ENCODE results near the gene MCTP2. TPM values are rescaled to one million over a fixed set of nuclear protein-coding genes. Genes with fewer than 3 reads are reported as not detected.

The MCTP2 gene
- total RNA-seq, 1 experiment from 2014 or later = 0.15 TPM

DNA sequence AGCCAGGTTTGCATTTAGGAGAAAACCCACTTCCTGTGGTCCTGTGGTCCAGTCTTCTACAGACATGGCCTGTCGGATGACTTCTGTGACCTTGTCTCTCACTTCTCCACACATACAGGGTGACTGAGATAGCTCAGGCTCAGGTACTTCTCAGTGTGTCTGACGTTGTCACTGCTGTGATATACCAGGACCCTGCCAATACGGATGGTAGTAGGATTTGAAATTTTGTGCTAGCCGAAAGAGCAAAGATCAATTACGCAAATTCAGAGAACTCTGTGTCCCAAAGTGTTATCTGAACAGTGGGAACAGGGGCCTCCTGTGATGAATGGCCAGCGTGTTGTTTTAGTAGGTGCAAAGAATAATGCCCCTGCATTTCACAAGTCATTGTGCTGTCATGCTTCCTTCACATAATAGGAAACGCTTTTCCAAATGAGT, 128.9 kb downstream of the MCTP2 start:
- Histone ChIP-seq H3K27ac (ENCODE audit: low read length) (no peak overlapping the region), H3K36me3 (ENCODE audit: control insufficient read depth, insufficient read depth, low read length) (no peaks in the 10 kb centered on the region), H3K4me3 (ENCODE audit: low read depth in 2 of 2, low read length in 2 of 2) (no peak overlapping the region), H3K27me3 (ENCODE audit: control insufficient read depth, insufficient read depth, low read length) (no peaks in the 10 kb centered on the region), H3K4me1 (ENCODE audit: control insufficient read depth, insufficient read depth, low read length) (no peaks in the 10 kb centered on the region), H3K9me3 (ENCODE audit: control insufficient read depth, insufficient read depth, low read depth, low read length) (no peaks in the 10 kb centered on the region)
- no peak for TF ChIP-seq SIN3A (IDR thresholded peaks at IDR 0.05; ENCODE audit: borderline replicate concordance, insufficient read depth, low read depth, low read length)
- TF ChIP-seq, protein P1, sequence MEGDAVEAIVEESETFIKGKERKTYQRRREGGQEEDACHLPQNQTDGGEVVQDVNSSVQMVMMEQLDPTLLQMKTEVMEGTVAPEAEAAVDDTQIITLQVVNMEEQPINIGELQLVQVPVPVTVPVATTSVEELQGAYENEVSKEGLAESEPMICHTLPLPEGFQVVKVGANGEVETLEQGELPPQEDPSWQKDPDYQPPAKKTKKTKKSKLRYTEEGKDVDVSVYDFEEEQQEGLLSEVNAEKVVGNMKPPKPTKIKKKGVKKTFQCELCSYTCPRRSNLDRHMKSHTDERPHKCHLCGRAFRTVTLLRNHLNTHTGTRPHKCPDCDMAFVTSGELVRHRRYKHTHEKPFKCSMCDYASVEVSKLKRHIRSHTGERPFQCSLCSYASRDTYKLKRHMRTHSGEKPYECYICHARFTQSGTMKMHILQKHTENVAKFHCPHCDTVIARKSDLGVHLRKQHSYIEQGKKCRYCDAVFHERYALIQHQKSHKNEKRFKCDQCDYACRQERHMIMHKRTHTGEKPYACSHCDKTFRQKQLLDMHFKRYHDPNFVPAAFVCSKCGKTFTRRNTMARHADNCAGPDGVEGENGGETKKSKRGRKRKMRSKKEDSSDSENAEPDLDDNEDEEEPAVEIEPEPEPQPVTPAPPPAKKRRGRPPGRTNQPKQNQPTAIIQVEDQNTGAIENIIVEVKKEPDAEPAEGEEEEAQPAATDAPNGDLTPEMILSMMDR (IDR thresholded peaks at IDR 0.05) = no peak
- no peak for TF ChIP-seq TCF7L2 (IDR thresholded peaks at IDR 0.05; ENCODE audit: low read depth, low read length)
- TF ChIP-seq, protein P2, sequence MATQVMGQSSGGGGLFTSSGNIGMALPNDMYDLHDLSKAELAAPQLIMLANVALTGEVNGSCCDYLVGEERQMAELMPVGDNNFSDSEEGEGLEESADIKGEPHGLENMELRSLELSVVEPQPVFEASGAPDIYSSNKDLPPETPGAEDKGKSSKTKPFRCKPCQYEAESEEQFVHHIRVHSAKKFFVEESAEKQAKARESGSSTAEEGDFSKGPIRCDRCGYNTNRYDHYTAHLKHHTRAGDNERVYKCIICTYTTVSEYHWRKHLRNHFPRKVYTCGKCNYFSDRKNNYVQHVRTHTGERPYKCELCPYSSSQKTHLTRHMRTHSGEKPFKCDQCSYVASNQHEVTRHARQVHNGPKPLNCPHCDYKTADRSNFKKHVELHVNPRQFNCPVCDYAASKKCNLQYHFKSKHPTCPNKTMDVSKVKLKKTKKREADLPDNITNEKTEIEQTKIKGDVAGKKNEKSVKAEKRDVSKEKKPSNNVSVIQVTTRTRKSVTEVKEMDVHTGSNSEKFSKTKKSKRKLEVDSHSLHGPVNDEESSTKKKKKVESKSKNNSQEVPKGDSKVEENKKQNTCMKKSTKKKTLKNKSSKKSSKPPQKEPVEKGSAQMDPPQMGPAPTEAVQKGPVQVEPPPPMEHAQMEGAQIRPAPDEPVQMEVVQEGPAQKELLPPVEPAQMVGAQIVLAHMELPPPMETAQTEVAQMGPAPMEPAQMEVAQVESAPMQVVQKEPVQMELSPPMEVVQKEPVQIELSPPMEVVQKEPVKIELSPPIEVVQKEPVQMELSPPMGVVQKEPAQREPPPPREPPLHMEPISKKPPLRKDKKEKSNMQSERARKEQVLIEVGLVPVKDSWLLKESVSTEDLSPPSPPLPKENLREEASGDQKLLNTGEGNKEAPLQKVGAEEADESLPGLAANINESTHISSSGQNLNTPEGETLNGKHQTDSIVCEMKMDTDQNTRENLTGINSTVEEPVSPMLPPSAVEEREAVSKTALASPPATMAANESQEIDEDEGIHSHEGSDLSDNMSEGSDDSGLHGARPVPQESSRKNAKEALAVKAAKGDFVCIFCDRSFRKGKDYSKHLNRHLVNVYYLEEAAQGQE (IDR thresholded peaks at IDR 0.05; ENCODE audit: insufficient read depth in 1 of 2, low read depth in 2 of 2, low read length in 1 of 2) = no peak
- TF ChIP-seq POLR2AphosphoS5 (IDR thresholded peaks at IDR 0.05; ENCODE audit: low read depth, low read length) = no peak
- in situ Hi-C loops (cut with HindIII; ENCODE audit: low pct_unique_long_range_greater_than_20kb, low sequenced_read_pairs) = no loop called here
- no peak for DNase-seq (ENCODE audit: low read depth, low spot score)
- ATAC-seq = no peak
- ChIA-PET CTCF (no interaction called here), POLR2A (no interaction called here)
- intact Hi-C loops (cut with micrococcal nuclease; ENCODE audit: unreplicated experiment) = no loop called here
- no TSS peak for BruUV-seq (replicated peaks)

DNA sequence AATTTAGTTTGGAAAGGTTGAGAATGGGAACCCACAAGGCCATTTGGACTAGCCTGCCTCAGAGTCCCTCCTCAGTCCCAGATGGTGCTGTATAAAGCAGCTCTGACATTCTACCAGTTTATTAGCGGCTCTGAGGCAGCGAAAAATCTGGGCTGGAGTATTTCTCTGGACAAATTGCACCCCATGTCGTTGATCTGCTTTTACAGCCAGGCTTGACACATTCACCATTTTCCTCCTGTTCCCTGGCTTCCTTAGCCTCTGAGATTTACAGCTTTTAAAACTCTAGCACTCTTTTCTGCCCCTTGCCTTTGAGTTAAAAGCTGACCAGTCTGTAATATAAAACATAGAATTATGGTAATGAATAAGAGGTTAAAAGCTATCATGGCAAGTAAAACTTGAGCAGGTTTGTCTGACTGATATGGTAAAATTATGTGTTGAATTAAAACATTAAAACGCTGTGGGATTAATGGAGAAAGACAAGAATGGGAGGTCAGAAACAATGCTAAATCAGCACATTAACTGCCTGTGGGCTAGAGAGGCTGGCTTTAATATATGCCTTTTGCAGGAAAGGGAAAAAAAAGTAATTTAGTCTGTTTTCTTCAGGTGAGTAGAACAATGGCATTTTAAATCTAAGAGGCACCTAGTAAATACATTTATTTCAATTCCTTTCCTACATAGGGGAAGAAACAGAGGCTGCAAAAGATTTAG, 131.2 kb downstream of the MCTP2 start:
- TF ChIP-seq TCF7L2 (IDR thresholded peaks at IDR 0.05; ENCODE audit: low read depth, low read length) (no peak), POLR2AphosphoS5 (IDR thresholded peaks at IDR 0.05; ENCODE audit: low read depth, low read length) (no peak), SIN3A (IDR thresholded peaks at IDR 0.05; ENCODE audit: borderline replicate concordance, insufficient read depth, low read depth, low read length) (no peak)
- TF ChIP-seq, protein P1 (IDR thresholded peaks at IDR 0.05) = no peak
- TF ChIP-seq, protein P2 (IDR thresholded peaks at IDR 0.05; ENCODE audit: insufficient read depth in 1 of 2, low read depth in 2 of 2, low read length in 1 of 2) = no peak
- BruUV-seq (replicated peaks) = no TSS peak
- ChIA-PET POLR2A (no interaction called here), CTCF (no interaction called here)
- no peaks in the 10 kb centered on the region for H3K27me3 ChIP-seq (ENCODE audit: control insufficient read depth, insufficient read depth, low read length)
- DNase-seq (ENCODE audit: low read depth, low spot score) (no peak), ATAC-seq (no peak)
- H3K4me1 ChIP-seq (ENCODE audit: control insufficient read depth, insufficient read depth, low read length) = no peaks in the 10 kb centered on the region
- intact Hi-C loops (cut with micrococcal nuclease; ENCODE audit: unreplicated experiment) (no loop called here), in situ Hi-C loops (cut with HindIII; ENCODE audit: low pct_unique_long_range_greater_than_20kb, low sequenced_read_pairs) (no loop called here)
- H3K27ac ChIP-seq (ENCODE audit: low read length) = no peak overlapping the region
- no peaks in the 10 kb centered on the region for H3K9me3 ChIP-seq (ENCODE audit: control insufficient read depth, insufficient read depth, low read depth, low read length)
- H3K36me3 ChIP-seq (ENCODE audit: control insufficient read depth, insufficient read depth, low read length) = no peaks in the 10 kb centered on the region
- no peak overlapping the region for H3K4me3 ChIP-seq (ENCODE audit: low read depth in 2 of 2, low read length in 2 of 2)

All from Panc1 (cell line).